HL-60 (cell line): ENCODE data around the gene NAP1L4.

ENCODE experiments used
- POLR2AphosphoS5 ChIP-seq: IDR thresholded peaks from 2 replicates; pipeline ENCODE4 v1.6.1; 2012; ENCODE audit warnings: low read depth
- TF ChIP-seq, protein P1 (sequence below): IDR thresholded peaks from one replicate; pipeline ENCODE4 v1.5.1; 2011; ENCODE audit warnings: low read length, control low read depth, inconsistent platforms; ENCODE audit not compliant: insufficient read depth

- TF ChIP-seq, protein P1, sequence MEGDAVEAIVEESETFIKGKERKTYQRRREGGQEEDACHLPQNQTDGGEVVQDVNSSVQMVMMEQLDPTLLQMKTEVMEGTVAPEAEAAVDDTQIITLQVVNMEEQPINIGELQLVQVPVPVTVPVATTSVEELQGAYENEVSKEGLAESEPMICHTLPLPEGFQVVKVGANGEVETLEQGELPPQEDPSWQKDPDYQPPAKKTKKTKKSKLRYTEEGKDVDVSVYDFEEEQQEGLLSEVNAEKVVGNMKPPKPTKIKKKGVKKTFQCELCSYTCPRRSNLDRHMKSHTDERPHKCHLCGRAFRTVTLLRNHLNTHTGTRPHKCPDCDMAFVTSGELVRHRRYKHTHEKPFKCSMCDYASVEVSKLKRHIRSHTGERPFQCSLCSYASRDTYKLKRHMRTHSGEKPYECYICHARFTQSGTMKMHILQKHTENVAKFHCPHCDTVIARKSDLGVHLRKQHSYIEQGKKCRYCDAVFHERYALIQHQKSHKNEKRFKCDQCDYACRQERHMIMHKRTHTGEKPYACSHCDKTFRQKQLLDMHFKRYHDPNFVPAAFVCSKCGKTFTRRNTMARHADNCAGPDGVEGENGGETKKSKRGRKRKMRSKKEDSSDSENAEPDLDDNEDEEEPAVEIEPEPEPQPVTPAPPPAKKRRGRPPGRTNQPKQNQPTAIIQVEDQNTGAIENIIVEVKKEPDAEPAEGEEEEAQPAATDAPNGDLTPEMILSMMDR = no peak
- no peak for TF ChIP-seq POLR2AphosphoS5
Observed at GRCh38 chr11:2951231-2952110, 40.7 kb downstream of the NAP1L4 start.
